ENCODE data around the gene CD4. TPM values are rescaled to one million over a fixed set of nuclear protein-coding genes. Genes with fewer than 3 reads are reported as not detected.

CD4 gene
- polyA plus RNA-seq, 1 of the 3 experiments (the other 2 are of a cell fraction) = 0.02 TPM

- H3K9ac ChIP-seq = peak overlapping the region; percentile 90
- no peaks in the 10 kb centered on the region for H3K27me3 ChIP-seq (ENCODE audit: insufficient read depth)
- no peaks in the 10 kb centered on the region for H3K9me3 ChIP-seq
- ChIA-PET CTCF (interaction anchor here (0.6 to 15.2 kb wide), 25 partner anchors 11 to 217 kb away, joined by 3 to 343 read pairs (median 4); partner anchors contain the start of genes COPS7A, GPR162, MLF2 and P3H3), POLR2A (interaction anchor here (0.6 to 4.8 kb wide), 10 partner anchors 10 to 158 kb away, joined by 3 to 89 read pairs (median 5); partner anchors contain the start of genes COPS7A, GPR162 and MLF2)
- peaks cover 22% of the 10 kb centered on the region for H3F3A ChIP-seq (replicated peaks; ENCODE audit: insufficient read depth)
- peaks cover 22 to 54% of the 10 kb centered on the region in 2 experiments for H3K4me1 ChIP-seq (ENCODE audit: control insufficient read depth in 1 of 2, insufficient read depth in 2 of 2, low read depth in 1 of 2, low read length in 1 of 2)
- DNase-seq = peak; percentile 46
- peaks cover 40% of the 10 kb centered on the region for H3K79me2 ChIP-seq (ENCODE audit: insufficient read depth)
- H2AFZ ChIP-seq (ENCODE audit: low read depth) = no peak overlapping the region
- H3K36me3 ChIP-seq (replicated peaks in 1 of 2; ENCODE audit: control insufficient read depth in 1 of 2, insufficient read depth in 2 of 2, low read length in 1 of 2) = peaks cover 17 to 20% of the 10 kb centered on the region in 2 experiments
- peak overlapping the region; percentile 96 for H3K4me2 ChIP-seq
- WGBS (ENCODE audit: low lambda C conversion rate) = 2% methylated on average over 35 of the region's 44 CpGs
- TF ChIP-seq TAF1 (IDR thresholded peaks at IDR 0.05; ENCODE audit: borderline replicate concordance, low read depth, low read length) (no peak), POLR2AphosphoS5 (IDR thresholded peaks at IDR 0.05; ENCODE audit: low read depth, low read length) (no peak), RFX5 (IDR thresholded peaks at IDR 0.05; ENCODE audit: low read length) (no peak), EP300 (IDR thresholded peaks at IDR 0.05; ENCODE audit: borderline replicate concordance in 1 of 2, low read depth in 1 of 2, low read length in 1 of 2) (no peak), FOSL2 (IDR thresholded peaks at IDR 0.05; ENCODE audit: borderline replicate concordance, low read depth) (no peak), MXI1 (IDR thresholded peaks at IDR 0.05; ENCODE audit: low read depth, low read length) (peak; percentile 95), TCF12 (IDR thresholded peaks at IDR 0.05) (no peak), CHD2 (IDR thresholded peaks at IDR 0.05; ENCODE audit: low read length, partially characterized antibody) (no peak), YY1 (IDR thresholded peaks at IDR 0.05; ENCODE audit: low read depth) (no peak), USF1 (IDR thresholded peaks at IDR 0.05; ENCODE audit: borderline replicate concordance, low read depth) (no peak)
- TF ChIP-seq, protein P1, sequence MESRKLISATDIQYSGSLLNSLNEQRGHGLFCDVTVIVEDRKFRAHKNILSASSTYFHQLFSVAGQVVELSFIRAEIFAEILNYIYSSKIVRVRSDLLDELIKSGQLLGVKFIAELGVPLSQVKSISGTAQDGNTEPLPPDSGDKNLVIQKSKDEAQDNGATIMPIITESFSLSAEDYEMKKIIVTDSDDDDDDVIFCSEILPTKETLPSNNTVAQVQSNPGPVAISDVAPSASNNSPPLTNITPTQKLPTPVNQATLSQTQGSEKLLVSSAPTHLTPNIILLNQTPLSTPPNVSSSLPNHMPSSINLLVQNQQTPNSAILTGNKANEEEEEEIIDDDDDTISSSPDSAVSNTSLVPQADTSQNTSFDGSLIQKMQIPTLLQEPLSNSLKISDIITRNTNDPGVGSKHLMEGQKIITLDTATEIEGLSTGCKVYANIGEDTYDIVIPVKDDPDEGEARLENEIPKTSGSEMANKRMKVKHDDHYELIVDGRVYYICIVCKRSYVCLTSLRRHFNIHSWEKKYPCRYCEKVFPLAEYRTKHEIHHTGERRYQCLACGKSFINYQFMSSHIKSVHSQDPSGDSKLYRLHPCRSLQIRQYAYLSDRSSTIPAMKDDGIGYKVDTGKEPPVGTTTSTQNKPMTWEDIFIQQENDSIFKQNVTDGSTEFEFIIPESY (IDR thresholded peaks at IDR 0.05; ENCODE audit: borderline replicate concordance, low read depth) = no peak
- TF ChIP-seq, protein P2, sequence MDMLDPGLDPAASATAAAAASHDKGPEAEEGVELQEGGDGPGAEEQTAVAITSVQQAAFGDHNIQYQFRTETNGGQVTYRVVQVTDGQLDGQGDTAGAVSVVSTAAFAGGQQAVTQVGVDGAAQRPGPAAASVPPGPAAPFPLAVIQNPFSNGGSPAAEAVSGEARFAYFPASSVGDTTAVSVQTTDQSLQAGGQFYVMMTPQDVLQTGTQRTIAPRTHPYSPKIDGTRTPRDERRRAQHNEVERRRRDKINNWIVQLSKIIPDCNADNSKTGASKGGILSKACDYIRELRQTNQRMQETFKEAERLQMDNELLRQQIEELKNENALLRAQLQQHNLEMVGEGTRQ (IDR thresholded peaks at IDR 0.05; ENCODE audit: borderline replicate concordance, low read depth, low read length) = no peak
- TF ChIP-seq, protein P3, sequence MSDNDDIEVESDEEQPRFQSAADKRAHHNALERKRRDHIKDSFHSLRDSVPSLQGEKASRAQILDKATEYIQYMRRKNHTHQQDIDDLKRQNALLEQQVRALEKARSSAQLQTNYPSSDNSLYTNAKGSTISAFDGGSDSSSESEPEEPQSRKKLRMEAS (IDR thresholded peaks at IDR 0.05; ENCODE audit: low read depth) = peak; percentile 57
- no peaks in the 10 kb centered on the region for H3K9me2 ChIP-seq
- H3K27ac ChIP-seq (ENCODE audit: low read depth in 2 of 2, low read length in 1 of 2) = peak overlapping the region; percentile 14 to 95; a peak in 3 of 4 replicates
- peak overlapping the region; percentile 82 to 93 for H3K4me3 ChIP-seq (ENCODE audit: low read depth in 2 of 2, low read length in 1 of 2)
- H4K20me1 ChIP-seq (ENCODE audit: insufficient read depth) = peaks cover 40% of the 10 kb centered on the region
Observed at GRCh38 chr12:6767353-6768319, 21.7 kb upstream of the CD4 start.
